ELR (cell line): Measurements from ENCODE around the gene TGFBR1.

Experiments
- DNase-seq: peaks from one replicate; pipeline ENCODE4 v3.0.0-alpha.2; 2015; ENCODE audit warnings: low read depth

TGFBR1 gene

DNA sequence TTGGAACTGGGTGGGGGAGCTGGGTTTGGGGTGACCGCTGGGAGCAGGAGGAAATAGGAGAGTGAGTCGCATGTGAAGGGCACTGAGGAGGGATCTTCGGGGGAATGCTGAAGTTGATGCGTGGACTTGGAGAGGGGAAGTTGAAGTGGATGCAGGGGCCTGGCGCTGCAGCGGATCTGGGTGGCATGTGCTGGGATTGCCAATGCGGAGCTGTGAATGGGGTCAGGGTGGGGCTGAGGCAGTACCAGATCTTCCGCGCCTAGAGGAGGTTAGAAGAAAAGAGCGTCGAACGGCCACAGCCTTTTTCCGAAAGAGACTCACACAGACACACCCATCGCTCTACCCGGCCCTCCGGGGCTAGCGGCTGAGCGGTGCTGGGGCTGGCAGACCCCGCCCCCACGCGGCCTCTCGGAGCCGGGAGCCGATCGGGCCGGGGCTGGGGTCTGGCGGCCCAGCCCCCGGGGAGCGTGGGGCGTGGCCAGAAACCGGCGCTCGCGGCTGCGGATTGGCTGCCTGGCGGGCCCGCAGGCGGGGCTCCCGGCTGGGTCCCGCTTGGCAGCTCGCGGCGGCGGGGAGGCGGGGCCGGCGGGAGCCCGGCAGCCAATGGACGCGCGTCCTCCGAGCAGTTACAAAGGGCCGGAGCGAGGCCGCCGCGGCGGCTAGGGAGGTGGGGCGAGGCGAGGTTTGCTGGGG is at the start of gene TGFBR1:
TGFBR1 (plus strand) TSS at position 655 of the 693 bp plus-strand sequence. CDS start 93 bp downstream, outside the sequence.
- DNase-seq, result peak; percentile 92

DNA sequence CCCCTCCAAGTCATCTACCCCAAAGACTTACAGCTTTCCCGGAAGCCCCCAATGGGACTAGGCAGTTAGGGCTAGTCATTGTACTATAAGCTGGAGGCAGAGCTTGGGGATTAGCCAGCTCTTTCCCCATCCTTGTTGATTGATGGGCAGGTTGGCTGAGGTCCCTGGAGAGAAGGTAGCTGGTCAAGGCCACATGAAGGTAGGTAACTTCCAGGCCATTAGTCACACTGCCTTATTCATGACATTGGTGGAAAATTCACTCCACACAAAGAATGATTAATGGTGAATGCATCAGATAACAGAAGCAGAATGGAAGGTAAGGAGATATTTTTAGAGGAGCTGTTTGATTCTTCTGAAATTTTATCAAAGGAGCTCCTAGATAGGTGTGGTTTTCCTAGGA is 49.5 kb upstream of the TGFBR1 start:
- peak; percentile 76 for DNase-seq

DNA sequence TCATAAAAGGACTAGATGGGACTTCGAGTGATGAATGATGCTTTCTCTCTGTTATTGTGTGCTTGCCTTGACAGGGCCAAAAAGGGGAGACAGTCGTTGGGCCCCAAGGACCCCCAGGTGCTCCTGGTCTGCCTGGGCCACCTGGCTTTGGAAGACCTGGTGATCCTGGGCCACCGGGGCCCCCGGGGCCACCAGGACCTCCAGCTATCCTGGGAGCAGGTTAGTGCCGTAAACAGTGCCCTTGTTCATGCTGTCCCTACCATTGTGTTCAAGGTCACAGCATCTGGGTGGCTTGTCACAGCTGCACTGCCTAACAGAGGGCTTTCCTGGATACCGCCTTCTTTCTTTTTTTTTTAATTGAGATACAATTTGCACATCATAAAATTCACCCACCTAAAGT is 48.7 kb upstream of the TGFBR1 start:
- DNase-seq, result no peak

DNA sequence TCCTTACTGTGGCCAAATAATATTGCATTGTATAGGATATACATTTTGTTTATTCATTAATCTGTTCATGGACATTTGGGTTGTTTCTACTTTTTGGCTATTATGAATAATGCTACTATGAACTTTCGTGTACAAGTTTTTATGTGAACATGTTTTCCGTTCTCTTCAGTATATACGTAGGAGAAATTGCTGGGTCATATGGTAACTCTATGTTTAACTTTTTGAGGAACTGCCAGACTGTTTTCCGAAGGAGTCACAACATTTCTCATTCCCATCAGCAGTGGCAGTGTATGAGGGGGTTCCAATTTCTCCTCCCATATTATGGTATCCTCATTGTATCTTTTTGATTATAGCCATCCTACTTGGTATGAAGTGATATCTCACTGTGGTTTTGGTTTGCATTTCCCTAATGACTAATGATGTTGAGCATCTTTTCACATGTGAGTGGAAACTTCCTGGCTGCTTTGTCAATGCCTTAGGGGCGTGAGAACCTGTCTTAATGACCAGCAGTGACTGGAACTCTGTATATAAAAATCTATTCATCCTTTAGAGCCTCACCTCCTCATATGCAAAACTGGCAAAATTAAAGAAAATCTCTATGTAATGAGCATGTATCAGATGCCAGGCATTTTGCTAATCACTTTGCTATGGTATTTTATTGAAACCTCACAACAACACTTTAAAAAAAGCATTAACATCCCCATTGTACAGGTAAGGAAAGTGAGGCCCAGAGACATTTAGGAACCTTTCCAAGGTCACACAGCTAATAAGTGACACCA is 47.8 kb upstream of the TGFBR1 start:
- DNase-seq, result peak; percentile 98

DNA sequence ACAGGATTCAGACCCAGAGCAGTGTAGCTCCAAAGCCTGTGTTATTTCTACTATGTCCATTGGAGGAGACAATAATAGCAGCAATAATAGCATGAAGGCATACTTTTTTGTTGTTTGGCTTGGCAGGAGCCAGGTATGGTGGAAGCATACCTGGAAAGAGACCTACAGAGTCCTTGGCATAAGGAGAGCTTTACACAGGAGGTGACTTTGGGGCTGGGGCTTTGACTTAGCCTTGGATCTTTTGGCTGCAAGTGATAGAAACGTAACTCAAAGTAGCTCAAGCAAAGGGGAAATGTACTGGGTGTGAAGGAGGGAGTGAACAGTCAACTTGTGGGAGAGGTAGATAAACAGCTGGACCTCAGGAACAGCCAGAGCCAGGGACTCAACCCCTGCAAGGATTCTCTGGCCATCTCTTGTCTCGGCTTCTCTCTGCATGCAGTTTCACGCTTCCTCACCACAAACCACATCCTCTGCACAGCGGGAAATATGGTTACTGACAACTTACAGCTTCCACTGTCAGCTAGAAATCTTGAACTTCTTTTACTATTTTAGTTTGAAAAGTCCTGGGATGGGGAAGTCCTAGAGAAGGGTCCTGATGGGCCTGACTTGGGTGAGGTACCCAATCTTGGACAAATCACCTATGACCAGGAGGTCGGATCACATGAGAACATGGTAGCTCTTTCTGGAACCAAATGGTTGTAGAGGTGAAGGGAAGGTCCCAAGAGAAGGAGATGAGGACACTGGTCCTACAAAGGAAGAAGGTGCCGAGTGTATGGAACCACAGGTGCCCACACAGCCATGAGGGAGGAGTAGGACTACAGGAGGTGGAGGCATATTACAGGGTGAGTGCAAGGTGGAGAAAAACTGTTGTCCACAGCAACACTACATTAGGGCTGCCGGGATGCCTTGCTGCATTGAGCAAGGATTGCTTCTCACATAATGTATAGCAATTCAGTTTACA is 47.0 kb upstream of the TGFBR1 start:
- peak; percentile 94 for DNase-seq

DNA sequence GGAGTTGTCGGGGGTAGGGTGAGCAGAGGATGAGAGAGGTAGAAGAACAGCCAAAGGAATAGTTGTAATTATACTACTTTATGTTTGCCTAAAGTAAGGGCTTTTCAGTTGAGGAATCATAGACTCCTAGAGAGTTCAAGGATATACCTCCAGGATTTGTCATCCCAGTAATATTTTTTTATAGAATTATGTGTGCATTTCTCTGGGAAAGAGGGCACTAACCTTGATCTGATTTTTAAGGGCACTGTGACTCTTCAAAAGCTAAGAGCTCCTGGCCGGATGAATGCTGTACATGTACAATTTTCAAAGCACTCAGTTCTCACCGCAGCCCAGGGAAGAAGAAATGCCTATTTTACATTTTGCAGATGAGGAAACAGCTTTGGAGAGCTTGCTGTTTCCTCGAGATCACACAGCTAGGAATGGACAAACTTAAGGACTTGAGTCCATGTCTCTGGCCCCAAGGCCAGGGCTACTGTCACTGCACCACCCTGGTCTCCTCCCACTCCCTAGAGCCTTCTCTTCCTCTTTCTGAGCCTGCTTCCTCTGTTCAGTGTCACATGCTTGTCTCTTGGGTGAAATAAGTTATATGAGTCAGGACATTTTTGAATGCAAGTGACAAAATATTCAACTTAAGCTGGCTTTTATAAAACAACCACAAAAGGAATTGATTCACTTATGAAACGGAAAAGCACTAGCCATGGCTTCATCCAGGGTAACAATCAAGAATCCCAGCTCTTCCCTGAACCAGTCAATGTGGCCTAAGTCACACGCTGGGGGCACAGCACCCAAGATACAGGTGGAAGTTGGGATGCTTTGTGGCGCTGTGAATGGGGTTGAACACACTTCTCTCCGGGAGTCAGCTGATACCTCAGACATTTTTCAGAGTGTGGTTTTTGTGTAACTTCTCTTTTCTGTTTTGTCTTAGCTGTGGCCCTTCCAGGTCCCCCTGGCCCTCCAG is 45.7 kb upstream of the TGFBR1 start:
- peak; percentile 54 for DNase-seq

DNA sequence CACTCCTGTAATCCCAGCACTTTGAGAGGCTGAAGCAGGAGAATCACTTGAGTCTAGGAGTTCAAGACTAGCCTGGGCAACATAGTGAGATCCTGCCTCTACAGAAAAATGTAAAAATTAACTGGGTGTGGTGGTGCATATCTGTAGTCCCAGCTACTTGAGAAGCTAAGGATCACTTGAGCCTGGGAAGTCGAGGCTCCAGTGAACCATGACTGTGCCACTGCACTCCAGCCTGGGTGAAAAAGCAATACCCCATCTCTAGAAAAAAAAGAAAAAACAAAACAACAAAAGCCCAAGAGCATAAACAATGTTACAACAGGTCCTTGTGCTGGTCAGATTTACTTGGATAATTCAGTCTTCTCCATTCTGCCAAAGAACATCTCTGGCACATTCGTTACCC is 44.3 kb upstream of the TGFBR1 start:
- no peak for DNase-seq

DNA sequence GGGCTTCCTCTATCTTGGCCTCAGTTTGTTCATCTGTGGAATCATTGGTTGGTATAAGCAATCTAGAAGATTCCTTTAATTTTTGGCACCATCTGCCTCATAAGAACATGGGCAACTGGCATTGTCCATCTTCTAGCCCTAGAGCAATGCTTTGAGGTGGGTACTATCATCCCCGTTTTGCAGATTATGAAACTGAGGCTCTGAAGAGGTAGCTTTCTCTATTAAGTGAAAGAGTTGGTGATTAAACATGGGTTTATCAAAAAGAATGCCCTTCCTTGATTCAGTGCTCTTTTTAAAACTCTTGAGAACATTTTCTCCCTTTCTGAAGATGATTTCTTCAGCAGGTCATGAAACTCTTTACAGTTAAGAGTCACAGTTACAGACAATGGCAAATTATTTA is 42.4 kb upstream of the TGFBR1 start:
- DNase-seq, result no peak

DNA sequence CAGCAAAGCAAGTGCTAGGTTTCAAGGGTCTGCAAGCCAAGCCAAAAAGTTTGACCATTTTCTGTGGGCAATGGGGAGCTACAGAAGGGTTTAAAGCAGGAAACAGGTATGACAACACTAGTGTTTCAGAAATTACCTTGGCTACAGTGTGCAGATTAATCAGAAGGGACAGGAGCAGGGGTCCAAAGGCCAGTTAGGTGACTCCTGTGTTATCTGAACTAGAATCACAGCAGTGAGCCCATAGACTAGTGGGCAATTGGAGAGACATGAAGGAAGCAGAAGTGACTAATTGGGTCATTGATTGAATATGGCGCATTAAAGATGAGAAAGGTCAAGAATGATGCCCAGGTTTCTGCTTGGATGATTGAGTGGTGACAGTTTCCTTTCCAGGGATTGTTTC is 41.4 kb upstream of the TGFBR1 start:
- no peak for DNase-seq

DNA sequence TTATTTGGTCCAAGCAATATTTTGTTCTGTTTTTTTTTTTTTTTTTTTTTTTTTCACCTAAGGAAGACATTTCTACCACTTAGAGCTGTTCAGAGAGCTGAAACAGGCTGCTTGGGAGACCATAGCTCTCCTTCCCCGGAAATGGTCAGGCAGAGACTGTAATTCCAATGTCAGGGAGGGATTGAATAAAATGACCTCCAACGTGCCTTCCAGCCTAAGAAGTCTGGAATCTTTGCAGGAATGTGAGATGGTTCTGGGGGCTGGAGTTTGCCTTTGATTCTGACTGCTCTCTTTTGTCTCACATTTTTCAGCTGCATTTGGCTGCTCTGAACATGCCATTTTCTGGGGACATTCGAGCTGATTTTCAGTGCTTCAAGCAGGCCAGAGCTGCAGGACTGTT is 38.3 kb upstream of the TGFBR1 start:
- DNase-seq, result no peak

DNA sequence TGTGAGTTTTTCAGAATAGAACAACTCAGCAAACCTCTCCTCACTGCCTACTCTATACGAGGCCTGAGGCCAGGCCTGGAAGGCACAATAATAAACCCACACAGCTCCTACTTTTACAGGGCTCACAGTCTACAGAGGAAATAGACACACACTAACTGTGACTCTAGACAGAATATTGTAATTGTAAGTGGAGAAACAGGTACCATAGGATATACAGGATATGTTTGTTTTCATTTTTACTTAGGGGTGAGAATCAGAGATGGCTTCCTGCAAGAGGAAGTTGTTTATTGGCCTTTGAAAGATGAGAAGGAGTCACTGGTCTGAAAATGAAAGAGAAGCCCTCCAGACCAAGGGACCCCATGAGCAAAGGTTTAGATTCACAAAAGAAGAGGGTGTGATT is 35.8 kb upstream of the TGFBR1 start:
- no peak for DNase-seq

DNA sequence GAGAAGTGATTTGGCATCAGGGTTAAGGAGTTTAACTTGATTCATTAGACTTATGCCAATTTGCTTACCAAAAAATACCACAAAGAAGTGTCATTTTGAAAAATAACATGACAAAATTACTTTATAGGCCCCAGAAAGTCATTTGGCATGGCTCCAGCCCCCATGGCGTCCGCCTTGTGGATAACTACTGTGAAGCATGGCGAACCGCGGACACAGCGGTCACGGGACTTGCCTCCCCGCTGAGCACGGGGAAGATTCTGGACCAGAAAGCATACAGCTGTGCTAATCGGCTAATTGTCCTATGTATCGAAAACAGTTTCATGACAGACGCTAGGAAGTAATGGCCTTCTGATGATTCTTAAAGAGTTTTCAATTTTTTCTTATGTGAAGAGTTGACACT is 35.4 kb upstream of the TGFBR1 start:
- no peak for DNase-seq

DNA sequence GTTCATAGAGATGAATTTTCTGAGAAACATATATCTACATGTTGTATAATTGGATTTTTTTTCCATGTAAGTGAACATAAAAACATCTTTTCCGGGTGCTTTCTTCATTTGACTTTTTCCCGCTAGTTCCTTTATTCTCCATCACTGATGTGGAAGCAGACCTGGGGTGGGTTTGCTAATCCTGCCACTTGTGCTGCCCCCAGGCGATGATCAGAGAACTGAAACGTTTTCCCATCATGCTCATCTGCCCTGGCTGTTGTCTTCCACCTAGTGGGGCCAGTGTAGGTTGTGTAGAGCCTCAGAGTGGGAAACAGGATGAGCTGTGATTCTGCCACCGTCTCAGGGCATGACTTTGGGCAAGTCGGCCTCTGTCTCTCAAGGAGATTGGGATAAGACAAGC is 34.2 kb upstream of the TGFBR1 start:
- DNase-seq, result no peak

DNA sequence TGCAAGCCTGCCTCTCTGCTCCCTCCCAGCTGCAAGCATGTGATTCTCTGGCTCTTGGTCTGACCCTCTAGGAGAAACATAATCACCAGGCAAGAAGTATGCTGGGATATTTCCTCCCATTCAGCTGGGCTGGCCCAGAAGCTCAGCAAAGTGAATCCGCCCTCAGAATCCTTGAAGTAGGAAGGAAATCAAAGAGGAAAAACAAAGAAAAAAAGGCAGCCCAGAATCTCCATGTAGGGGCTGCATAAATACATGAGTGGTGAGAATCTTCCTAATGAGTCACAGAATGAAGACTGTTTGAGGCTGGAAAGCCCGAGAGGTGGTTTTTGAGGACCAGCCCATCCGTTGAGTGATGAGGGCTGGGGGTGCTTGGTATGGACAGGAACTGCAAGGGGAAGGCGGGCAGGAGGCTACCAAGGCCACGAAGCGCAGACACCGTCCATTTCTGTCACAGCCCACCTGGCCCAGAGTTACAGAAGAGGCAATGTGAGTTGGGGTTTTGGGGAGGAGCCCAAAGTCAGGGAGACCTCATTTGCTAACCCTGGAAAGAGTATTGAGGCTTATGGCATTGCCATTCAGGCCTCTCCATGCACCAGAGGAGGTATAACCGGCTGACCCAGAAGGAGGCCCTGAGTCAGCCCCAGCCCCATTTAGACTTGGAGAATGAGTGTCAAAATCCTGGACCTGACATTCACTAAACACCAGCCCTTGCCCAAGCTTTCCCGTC is 33.4 kb upstream of the TGFBR1 start:
- DNase-seq, result peak; percentile 49

DNA sequence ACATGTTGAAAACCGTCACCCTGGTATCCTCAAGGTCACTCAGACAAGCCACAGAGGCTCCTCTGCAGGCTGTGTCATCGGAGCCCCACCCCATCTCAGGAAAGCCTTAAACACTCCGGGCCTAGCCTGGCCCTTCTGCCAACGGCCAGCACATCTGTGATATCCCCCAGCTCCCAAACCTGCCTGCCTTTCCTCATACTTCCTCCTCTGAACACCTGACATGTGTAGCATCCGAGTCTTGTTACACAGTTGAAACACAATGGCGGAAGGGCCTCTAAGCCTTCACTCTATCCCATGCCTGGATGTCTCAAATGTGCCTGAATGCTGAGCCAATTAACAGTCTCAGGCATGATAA is 32.9 kb upstream of the TGFBR1 start:
- no peak for DNase-seq

DNA sequence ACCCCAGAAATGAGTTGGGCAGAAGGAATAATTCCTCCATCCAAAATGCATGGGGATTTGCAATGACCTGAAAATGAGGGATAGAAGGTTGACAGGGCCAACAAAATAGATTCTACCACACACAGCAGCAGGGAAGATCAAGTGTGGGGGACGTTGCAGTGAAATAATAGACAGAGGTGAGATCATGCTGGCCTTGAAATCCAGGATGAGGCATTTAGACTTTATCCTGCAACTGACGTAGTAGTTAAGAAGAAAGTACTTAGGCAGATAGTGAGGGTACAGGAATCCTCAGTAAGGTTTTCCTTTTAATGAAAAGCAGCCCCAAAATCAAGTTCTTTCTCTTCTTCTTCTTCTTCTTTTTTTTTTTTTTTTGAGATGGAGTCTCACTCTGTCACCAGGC is 31.6 kb upstream of the TGFBR1 start:
- DNase-seq, result no peak

DNA sequence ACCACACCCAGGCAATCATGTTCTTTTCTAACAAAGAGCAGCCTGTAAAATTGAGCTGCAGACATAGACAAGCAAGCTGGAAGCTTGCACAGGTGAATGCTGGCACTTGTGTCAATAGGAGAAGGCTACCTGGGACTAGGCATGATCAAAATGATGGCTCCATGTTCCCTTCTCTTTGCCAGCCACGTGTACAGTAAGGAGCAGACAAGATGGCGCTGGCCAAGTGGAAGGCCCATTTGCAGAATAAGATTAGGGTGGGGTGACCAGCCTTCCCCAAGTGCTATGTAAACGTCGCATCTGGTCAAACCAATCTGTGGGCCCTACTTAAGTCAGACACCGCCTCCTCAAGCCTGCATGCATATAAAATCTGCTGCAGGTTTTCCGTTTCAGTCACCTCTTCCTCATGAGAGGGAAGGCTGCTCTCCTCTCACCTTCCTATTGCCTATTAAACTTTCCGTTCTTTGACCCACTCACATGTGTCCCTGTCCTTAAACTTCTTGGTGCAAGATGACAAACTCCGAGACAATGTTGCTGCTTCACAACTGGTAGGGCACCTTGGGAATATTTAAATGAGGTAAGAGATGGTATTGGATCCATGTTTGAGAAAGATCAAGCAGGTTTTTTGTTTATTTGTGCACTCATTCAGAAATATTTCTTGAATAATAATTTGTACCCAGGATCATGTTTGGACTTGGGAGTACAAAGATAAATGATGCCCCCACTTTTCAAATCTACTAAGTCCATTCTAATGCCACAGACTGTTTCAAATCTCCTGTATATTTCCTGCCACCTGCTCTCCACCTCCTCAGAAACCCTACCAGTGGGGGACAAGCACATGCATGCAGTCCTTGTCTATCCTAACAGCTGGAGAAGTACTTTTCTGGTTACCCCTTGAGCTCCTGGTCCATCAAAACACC is 30.7 kb upstream of the TGFBR1 start:
- DNase-seq, result no peak

DNA sequence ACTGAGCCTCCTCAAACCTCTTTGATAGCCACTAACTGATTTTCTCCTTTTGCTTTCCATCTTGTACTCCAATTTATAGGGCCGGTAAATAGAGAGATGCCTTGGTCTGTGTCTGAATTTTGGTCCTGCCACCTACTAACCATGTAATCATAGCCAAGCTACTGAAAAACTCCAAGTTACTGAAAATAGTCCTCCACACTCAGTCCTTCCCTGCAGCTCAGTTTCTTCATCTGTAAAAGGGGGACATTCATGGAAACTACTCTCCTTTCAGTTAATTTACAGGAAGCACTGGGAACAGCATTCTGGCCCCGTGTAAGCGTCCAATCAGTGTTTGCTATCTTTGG is 30.0 kb upstream of the TGFBR1 start:
- DNase-seq, result no peak

DNA sequence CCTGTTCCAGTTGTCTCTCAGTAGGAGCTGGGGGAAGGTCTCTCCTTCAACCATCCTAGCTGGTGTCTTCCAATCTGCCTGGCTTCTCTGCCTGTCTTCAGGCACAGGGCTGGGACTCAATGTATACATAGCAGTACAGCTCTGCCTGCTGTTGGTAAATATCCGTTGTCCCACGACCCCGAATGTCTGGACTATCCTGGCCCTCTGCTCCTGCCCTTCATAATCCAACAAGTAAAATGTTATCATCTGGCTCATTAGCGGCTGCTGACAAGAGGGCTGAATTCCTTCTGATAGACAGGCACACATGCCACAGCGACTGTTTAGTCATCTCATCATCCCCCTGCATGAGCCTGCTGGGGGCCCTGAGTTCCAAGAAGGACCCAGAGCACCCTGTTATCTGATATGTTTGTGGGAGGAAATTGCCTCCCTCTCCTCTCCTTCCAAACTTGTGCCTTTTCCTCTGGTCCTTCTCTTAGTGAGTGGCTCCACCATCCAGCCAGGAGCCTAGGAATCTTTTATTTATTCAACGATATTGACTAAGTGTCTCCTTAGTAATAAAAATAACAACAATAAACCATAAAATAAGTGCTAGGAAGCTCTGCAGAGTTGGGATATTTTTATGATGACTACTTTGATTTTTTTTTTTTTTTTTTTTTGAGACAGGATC is 29.5 kb upstream of the TGFBR1 start:
- DNase-seq, result peak; percentile 76
